Caco-2 (cell line): Measurements from ENCODE around the gene VWA3A. TPM values are rescaled to one million over a fixed set of nuclear protein-coding genes. Genes with fewer than 3 reads are reported as not detected.

Experiments
- BruUV-seq: library from RNA; stranded (reverse); fragments of 400-500 nt; replicated peaks from 2 replicates; lab custom pipeline; 2021; lab: Mats Ljungman, UMichigan
- CTCF ChIA-PET: fragments of 300-600 bp; sonication (Branson Sonifier 250); formaldehyde crosslinking; loops from one replicate; lab custom pipeline; 2022; ENCODE audit warnings: antibody characterized with exemption; lab: Charles Lee
- POLR2A ChIA-PET: fragments of 300-600 bp; sonication (Branson Sonifier 250); formaldehyde crosslinking; loops from one replicate; lab custom pipeline; 2022; ENCODE audit warnings: antibody characterized with exemption; lab: Charles Lee
- DNase-seq, 2 experiments: peaks; one replicate each; pipeline versions ENCODE4 v3.0.0 to v3.0.0-alpha.2; 2020 to 2022
- H3K27me3 ChIP-seq: replicated peaks from 2 replicates; pipeline ENCODE4 v1.6.0; 2011; ENCODE audit warnings: low read length; ENCODE audit not compliant: control insufficient read depth, insufficient read depth
- H3K36me3 ChIP-seq: 2 replicates; pipeline ENCODE4 v1.5.1; 2011; ENCODE audit warnings: low read length; ENCODE audit not compliant: control insufficient read depth, insufficient read depth
- H3K4me1 ChIP-seq: fragments of 250-450 bp; sonication (Bioruptor Pico); 2 replicates; pipeline ENCODE4 v1.5.1; 2020; ENCODE audit warnings: mild to moderate bottlenecking
- H3K4me3 ChIP-seq: 2 replicates; pipeline ENCODE4 v1.5.1; 2011; ENCODE audit warnings: low read depth, mild to moderate bottlenecking, control low read depth, low read length
- H3K9me3 ChIP-seq: fragments of 250-450 bp; sonication (Bioruptor Pico); 2 replicates; pipeline ENCODE4 v1.5.1; 2020; ENCODE audit warnings: mild to moderate bottlenecking, moderate library complexity
- H3K27ac Mint-ChIP-seq: one replicate; pipeline ENCODE4 v1.8.0; 2022; ENCODE audit warnings: mixed read lengths; ENCODE audit not compliant: unreplicated experiment
- H3K27me3 Mint-ChIP-seq: one replicate; pipeline ENCODE4 v1.8.0; 2022; ENCODE audit warnings: mixed read lengths; ENCODE audit not compliant: insufficient read depth, unreplicated experiment
- H3K36me3 Mint-ChIP-seq: one replicate; pipeline ENCODE4 v1.8.0; 2022; ENCODE audit warnings: mild to moderate bottlenecking, mixed read lengths; ENCODE audit not compliant: insufficient read depth, unreplicated experiment
- H3K4me1 Mint-ChIP-seq: one replicate; pipeline ENCODE4 v1.8.0; 2022; ENCODE audit warnings: low read depth, mixed read lengths; ENCODE audit not compliant: unreplicated experiment
- H3K4me3 Mint-ChIP-seq: one replicate; pipeline ENCODE4 v1.8.0; 2022; ENCODE audit warnings: mild to moderate bottlenecking, moderate library complexity, mixed read lengths; ENCODE audit not compliant: unreplicated experiment
- H3K9me3 Mint-ChIP-seq: one replicate; pipeline ENCODE4 v1.8.0; 2022; ENCODE audit warnings: mixed read lengths; ENCODE audit not compliant: unreplicated experiment
- CTCF ChIP-seq, 2 experiments: fragments of 200-600 bp in 1 of 2; IDR thresholded peaks; 1 replicate in 1 of 2; 2 replicates in 1 of 2; pipeline versions ENCODE4 v1.5.1 to v1.8.0; 2011 to 2022; ENCODE audit warnings: antibody characterized with exemption in 1 of 2, control low read depth in 1 of 2, inconsistent platforms in 1 of 2, low read depth in 1 of 2, low read length in 1 of 2, mild to moderate bottlenecking in 1 of 2, moderate library complexity in 1 of 2; ENCODE audit not compliant: insufficient read depth in 1 of 2, severe bottlenecking in 1 of 2, unreplicated experiment in 1 of 2
- intact Hi-C: fragments of 100-400 bp; cut with micrococcal nuclease; formaldehyde crosslinking; loops from one replicate; pipeline ENCODE4 v1.10.0; 2022; ENCODE audit not compliant: unreplicated experiment
- total RNA-seq: library from RNA; stranded (reverse); gene quantifications from 2 replicates; pipeline ENCODE4 v1.2.3, GENCODE V29; 2022

The VWA3A gene
- total RNA-seq, 1 experiment from 2014 or later = not detected

- no peak overlapping the region for H3K4me3 Mint-ChIP-seq
- POLR2A ChIA-PET = no interaction called here
These were observed 85.9 kb downstream of the VWA3A start for GRCh38 chr16:22177968-22178930.

GRCh38 chr16:22181426-22181825 is 89.1 kb downstream of the VWA3A start:
- no peak for TF ChIP-seq CTCF (IDR thresholded peaks at IDR 0.05; ENCODE audit: insufficient read depth in 1 of 2, low read depth in 1 of 2, low read length in 1 of 2, severe bottlenecking in 1 of 2, unreplicated experiment in 1 of 2)
- BruUV-seq = no TSS peak
- H3K36me3 Mint-ChIP-seq = no peaks in the 10 kb centered on the region
- Histone ChIP-seq H3K36me3 (no peaks in the 10 kb centered on the region), H3K9me3 (no peaks in the 10 kb centered on the region), H3K4me3 (no peak overlapping the region), H3K4me1 (no peaks in the 10 kb centered on the region), H3K27me3 (no peaks in the 10 kb centered on the region)
- H3K27ac Mint-ChIP-seq = no peak overlapping the region
- intact Hi-C loops = no loop called here
- ChIA-PET CTCF (no interaction called here), POLR2A (no interaction called here)
- no peak overlapping the region for H3K4me3 Mint-ChIP-seq
- H3K9me3 Mint-ChIP-seq = no peaks in the 10 kb centered on the region
- DNase-seq = no peak
- H3K27me3 Mint-ChIP-seq = no peaks in the 10 kb centered on the region
- no peaks in the 10 kb centered on the region for H3K4me1 Mint-ChIP-seq

More at GRCh38 chr16:22177968-22178930, 85.9 kb downstream of the VWA3A start:
- Histone ChIP-seq H3K9me3 (no peaks in the 10 kb centered on the region), H3K4me3 (no peak overlapping the region), H3K27me3 (no peaks in the 10 kb centered on the region), H3K36me3 (no peaks in the 10 kb centered on the region), H3K4me1 (no peaks in the 10 kb centered on the region)
- H3K4me1 Mint-ChIP-seq = no peaks in the 10 kb centered on the region
- DNase-seq = no peak
- H3K36me3 Mint-ChIP-seq = no peaks in the 10 kb centered on the region
- no peaks in the 10 kb centered on the region for H3K9me3 Mint-ChIP-seq
- BruUV-seq = no TSS peak
- H3K27ac Mint-ChIP-seq = no peak overlapping the region
- intact Hi-C loops = no loop called here
- CTCF ChIA-PET = interaction anchor here (1.1 to 1.3 kb wide), 2 partner anchors 10 kb away, joined by 4 read pairs; no protein-coding TSS in a partner anchor
- no peaks in the 10 kb centered on the region for H3K27me3 Mint-ChIP-seq
- no peak for TF ChIP-seq CTCF (IDR thresholded peaks at IDR 0.05; ENCODE audit: insufficient read depth in 1 of 2, low read depth in 1 of 2, low read length in 1 of 2, severe bottlenecking in 1 of 2, unreplicated experiment in 1 of 2)

- no TSS peak for BruUV-seq
- no peaks in the 10 kb centered on the region for H3K27me3 ChIP-seq
- Mint-ChIP-seq H3K4me1 (no peaks in the 10 kb centered on the region), H3K27ac (no peak overlapping the region), H3K36me3 (no peaks in the 10 kb centered on the region), H3K9me3 (no peaks in the 10 kb centered on the region), H3K27me3 (no peaks in the 10 kb centered on the region), H3K4me3 (no peak overlapping the region)
- H3K9me3 ChIP-seq = no peaks in the 10 kb centered on the region
- no peak for DNase-seq
- ChIA-PET CTCF (no interaction called here), POLR2A (no interaction called here)
- H3K36me3 ChIP-seq = no peaks in the 10 kb centered on the region
- TF ChIP-seq CTCF (IDR thresholded peaks at IDR 0.05; ENCODE audit: insufficient read depth in 1 of 2, low read depth in 1 of 2, low read length in 1 of 2, severe bottlenecking in 1 of 2, unreplicated experiment in 1 of 2) = no peak
- intact Hi-C loops = no loop called here
- no peaks in the 10 kb centered on the region for H3K4me1 ChIP-seq
- no peak overlapping the region for H3K4me3 ChIP-seq
These were observed 89.5 kb downstream of the VWA3A start for GRCh38 chr16:22181843-22182242.
